Stimulated activated CD4-positive, alpha-beta T cell treated with anti-CD3 and anti-CD28 coated beads, Interleukin-15, amount 100 ng/mL, for 1 hour (primary cell): ENCODE results near the gene KRTAP6-2.

Source experiments
- DNase-seq, 2 donors: peaks; one replicate each; pipeline ENCODE4 v3.0.0-alpha.2; 2020; ENCODE audit warnings: low read depth in 1 of 2, low spot score in 1 of 2

Gene KRTAP6-2

DNA sequence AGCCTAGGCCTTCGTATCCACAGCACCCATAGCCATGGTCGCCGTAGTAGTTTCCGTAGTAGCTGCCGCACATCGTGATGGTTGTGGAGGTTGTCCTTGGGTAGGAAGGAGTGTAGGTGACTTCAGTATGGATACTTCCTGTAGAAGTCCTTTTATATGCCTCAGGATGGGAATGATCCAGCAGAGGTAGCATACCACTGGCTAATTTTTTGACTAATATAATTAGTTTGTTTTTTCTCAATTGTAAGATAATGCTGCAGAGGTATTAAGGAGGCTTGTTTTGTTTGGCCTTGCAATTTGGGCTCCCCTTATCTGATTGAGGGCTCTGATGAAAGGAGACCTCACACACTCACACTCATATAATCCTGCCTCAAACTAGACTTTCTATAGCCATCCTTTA is at the start of gene KRTAP6-2:
Gene KRTAP6-2, minus strand, starts transcription at position 101 of the 400 bp plus-strand sequence. Its CDS starts 28 bp downstream, at position 73.
- no peak for DNase-seq

- no peak for DNase-seq
Observed at GRCh38 chr21:30646904-30647414, 48.3 kb upstream of the KRTAP6-2 start.

DNA sequence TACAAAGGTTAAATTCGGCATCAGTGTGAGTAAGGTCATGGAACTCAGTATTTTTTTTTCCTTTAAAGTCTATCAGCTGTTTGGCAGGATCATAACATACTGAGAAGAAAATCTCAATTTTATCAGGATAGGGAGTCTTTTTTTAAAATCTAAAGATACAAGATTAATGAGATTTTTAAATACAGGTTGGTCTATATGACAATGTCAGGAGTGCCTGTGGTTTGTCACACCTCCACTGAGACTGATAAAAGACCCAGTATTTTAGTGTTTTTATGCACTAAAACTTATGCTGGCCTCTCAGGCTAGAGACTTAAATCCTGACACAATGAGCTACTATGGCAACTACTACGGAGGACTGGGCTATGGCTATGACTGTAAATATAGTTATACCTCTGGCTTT is 43.9 kb upstream of the KRTAP6-2 start, which contains the start of gene KRTAP20-3:
Gene KRTAP20-3, plus strand, starts transcription at position 301 of the 400 bp plus-strand sequence.
- no peak for DNase-seq

DNA sequence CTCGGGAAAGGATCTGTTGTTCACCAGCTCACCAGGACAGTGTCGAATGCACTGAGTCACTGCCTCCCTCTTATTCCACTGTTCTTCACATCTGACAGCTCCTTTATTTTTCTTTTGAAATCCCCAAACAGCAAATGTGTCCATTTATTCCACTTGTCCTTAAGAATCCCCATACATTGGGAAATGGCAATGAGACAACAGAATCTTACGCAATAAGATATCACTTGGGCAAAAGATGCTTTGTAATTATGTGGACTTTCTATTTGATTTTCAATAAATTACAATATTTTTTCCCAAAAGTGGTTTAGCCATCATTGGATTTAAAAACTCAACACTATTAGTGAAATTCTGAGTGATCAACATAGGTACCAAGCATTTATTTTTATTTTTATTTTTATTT is 40.0 kb upstream of the KRTAP6-2 start:
- no peak for DNase-seq

- DNase-seq: no peak
Observed at GRCh38 chr21:30634906-30635305, 36.2 kb upstream of the KRTAP6-2 start, which contains the start of gene KRTAP20-2. Gene KRTAP20-2, plus strand, starts transcription at chr21:30635206. Its CDS starts 58 bp downstream, at chr21:30635264.

- no peak for DNase-seq
Observed at GRCh38 chr21:30629200-30629599, 30.5 kb upstream of the KRTAP6-2 start.

DNA sequence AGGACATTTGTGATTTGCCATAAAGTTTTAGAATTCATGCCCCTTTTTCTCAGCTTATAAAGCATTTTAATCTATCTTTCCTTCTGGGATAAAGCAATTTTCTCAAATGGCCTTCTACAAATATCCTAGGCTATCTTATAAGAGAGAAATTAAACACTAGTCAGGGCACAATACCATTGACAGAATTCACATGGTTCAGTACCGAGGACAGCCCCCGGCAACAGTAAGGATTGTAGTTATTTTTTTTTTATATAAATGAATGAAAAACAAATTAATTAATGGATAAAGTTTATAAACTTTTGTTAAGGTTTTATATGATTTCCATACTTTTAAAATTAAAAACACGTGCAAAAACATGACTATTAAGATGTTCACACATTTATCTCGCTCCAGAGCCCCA is 29.4 kb upstream of the KRTAP6-2 start:
- DNase-seq: no peak

DNA sequence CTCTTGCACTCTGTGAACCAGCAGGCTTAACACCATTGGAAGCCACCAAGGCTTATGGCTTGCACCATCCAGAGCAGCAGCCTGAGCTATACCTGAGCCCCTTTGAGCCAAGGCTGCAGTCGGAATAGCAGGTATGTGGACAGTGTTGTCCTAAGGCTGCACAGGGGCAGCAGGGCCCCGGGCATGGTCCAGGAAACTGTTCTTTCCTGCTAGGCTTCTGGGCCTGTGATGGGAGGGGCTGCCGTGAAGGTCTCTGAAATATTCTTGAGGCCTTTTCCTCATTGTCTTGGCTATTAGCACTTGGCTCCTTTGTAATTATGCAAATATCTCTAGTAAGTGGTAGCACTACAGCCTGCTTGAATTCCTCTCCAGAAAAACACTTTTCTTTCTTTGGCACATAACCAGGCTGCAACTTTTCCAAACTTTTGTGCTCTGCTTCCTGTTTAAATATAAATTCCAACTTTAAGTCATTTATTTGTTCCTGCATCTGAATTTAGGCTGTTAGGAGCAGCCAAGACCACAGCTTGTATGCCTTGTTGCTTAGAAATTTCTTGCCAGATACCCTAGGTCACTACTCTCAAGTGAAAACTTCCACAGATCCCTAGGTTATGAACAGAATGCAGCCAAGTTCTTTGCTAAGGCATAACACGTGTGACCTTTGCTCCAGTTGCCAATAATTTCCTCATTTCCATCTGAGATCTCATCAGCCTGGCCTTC is 26.9 kb upstream of the KRTAP6-2 start:
- DNase-seq: no peak

DNA sequence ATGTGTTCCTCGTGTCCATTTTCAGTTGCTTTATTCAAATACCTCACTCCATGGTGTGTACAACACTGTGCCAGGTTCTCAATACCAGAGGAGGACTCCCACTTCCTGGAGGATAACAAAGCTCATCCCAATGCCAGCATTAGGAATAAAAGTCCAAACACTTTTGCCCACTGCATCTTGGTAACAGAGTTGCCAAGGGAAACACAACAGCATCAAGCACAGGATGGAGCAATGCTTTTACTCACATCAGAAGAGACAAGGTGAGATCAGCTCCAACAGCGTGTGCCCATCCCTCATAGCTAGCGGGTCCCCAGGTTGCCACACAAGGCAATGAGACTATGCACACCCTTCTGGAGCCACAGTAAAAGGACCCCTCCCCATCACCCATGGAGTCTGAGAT is 24.7 kb upstream of the KRTAP6-2 start:
- no peak for DNase-seq

- no peak for DNase-seq
Observed at GRCh38 chr21:30620522-30620921, 21.8 kb upstream of the KRTAP6-2 start, which contains the start of gene KRTAP20-4. Gene KRTAP20-4, plus strand, starts transcription at chr21:30620627.

DNA sequence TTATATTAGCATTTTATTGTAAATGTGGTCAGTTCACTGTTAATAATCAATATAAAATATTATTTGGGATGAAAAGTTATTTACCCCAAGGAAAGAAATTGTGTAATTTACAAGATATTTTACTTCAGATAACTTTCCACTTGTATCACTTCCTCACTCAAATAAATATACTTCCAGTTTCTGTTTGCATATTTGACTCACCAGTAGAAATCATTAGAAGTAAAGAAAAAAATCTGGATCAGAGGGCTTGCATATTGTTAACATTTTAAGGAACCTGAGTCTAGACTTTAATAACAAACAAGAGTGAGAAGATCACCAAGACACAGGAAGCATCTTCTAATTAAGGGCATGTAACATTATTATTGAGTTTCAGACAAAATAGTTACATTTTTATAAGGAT is 21.4 kb upstream of the KRTAP6-2 start:
- DNase-seq: no peak

DNA sequence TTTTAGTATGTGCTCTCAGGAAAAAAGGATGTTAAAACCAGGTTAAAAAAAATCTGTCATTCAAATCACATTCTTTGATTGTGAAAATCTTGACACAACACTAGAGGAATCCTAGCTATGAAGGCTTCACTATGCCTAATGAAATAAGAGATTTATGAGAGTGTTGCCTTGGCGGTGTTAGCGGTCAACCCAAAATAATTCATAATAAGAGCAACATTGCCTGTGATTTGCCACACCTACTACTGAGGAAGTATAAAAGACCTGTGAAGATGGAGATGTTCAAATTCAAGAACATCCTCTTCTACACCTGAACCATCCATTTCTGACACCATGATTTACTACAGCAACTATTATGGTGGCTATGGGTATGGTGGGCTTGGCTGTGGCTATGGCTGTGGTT is 17.4 kb upstream of the KRTAP6-2 start, which contains the start of gene KRTAP20-1:
Gene KRTAP20-1, plus strand, starts transcription at position 301 of the 400 bp plus-strand sequence. Its CDS starts 30 bp downstream, at position 331.
- DNase-seq: no peak

GRCh38 chr21:30615199-30615598 is 16.5 kb upstream of the KRTAP6-2 start:
- no peak for DNase-seq

DNA sequence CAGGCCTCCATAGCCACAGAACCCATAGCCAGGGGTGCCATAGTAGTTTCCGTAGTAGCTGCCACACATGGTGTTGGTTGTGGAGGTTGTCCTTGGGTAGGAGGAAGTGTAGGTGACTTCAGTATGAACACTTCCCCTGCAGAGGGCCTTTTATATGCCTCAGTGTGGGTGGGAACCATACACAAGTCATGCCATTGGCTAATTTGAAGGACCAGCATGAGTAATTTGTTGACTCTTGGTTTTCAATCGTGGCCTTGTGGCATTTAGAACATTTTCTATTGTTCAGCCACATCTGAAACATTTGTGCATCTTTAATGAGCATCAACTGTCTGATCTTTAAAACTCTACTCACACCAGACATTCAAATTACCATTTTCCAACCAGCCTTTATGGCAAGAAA is 15.1 kb upstream of the KRTAP6-2 start, which contains the start of gene KRTAP6-1:
Gene KRTAP6-1, minus strand, starts transcription at position 95 of the 400 bp plus-strand sequence. Its CDS starts 26 bp downstream, at position 69.
- no peak for DNase-seq

DNA sequence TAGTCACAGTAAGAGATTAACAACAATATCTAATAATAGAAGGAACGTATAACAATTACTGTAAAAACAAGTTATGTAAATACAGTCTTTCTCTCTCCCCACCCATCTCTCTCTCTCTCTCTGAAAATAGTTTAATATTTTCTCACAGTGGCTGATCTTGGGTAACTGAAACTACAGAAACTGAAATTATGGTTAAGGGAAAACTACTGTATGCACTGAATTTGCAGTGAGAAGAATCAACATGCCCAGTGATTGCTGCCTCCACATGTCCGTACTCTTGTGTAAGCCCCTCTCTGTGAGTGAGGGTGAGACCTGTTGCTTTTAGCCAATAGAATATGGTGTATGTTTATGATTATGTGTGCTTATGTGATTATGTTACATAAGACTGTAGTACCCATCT is 13.4 kb upstream of the KRTAP6-2 start:
- DNase-seq: no peak

- DNase-seq: no peak
Observed at GRCh38 chr21:30605968-30606367, 7.3 kb upstream of the KRTAP6-2 start.

- DNase-seq: no peak
Observed at GRCh38 chr21:30600787-30601186, 2.1 kb upstream of the KRTAP6-2 start, which contains the start of gene KRTAP22-1. Gene KRTAP22-1, plus strand, starts transcription at chr21:30601087.

- DNase-seq: no peak
Observed at GRCh38 chr21:30592140-30592539, 6.6 kb downstream of the KRTAP6-2 start, which contains the start of gene KRTAP6-3. Gene KRTAP6-3, plus strand, starts transcription at chr21:30592440. Its CDS starts 6 bp downstream, at chr21:30592446.

GRCh38 chr21:30590297-30590696 is 8.4 kb downstream of the KRTAP6-2 start, which contains the start of gene KRTAP22-2:
Gene KRTAP22-2, minus strand, starts transcription at chr21:30590397.
- no peak for DNase-seq

GRCh38 chr21:30582870-30583269 is 15.8 kb downstream of the KRTAP6-2 start:
- no peak for DNase-seq

DNA sequence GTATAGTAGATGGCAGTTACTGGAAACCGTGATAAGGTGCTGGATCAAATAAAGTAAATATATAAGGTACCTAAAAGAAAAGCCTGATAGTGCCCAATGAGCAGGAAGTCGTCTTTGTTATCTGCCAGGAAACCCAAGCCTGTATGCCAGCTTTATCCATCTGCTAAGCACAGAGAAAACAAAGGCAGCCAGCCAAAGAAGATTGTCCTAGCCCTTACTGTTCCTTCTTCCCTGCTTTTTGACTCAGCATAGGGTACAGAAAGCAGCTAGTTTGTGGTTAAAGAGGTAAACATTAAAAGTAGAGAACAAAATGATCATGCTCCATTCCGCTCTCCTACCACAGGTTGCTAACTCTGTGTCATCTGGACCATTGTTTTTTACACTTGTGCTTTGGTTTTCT is 18.6 kb downstream of the KRTAP6-2 start:
- DNase-seq: no peak

- DNase-seq: no peak
Observed at GRCh38 chr21:30579346-30579745, 19.4 kb downstream of the KRTAP6-2 start.
